B cell (primary cell): ENCODE results near the gene ALKBH5. TPM values are rescaled to one million over a fixed set of nuclear protein-coding genes. Genes with fewer than 3 reads are reported as not detected.

ENCODE experiments used
- ATAC-seq: fragments of 200-7000 bp; cut with Tn5 transposase; one replicate; pipeline ENCODE4 v1.10.0; 2021; ENCODE audit warnings: low read depth, mild to moderate bottlenecking, moderate number of reproducible peaks, moderate library complexity
- CTCF ChIA-PET: fragments of 350-600 bp; sonication (Branson Sonifier 250); formaldehyde crosslinking; loops from one replicate; lab custom pipeline; 2021; ENCODE audit warnings: antibody characterized with exemption, inconsistent platforms; lab: Charles Lee
- POLR2A ChIA-PET: fragments of 350-600 bp; sonication (Branson Sonifier 250); formaldehyde crosslinking; loops from one replicate; lab custom pipeline; 2021; ENCODE audit warnings: antibody characterized with exemption; lab: Charles Lee
- DNase-seq: peaks from one replicate; pipeline ENCODE4 v3.0.0; 2013
- H2AFZ ChIP-seq: 2 replicates; pipeline ENCODE4 v1.6.1; 2012; ENCODE audit warnings: mild to moderate bottlenecking, low read depth, low read length; ENCODE audit not compliant: insufficient read depth, poor library complexity, severe bottlenecking
- H3K27ac ChIP-seq, 2 donors: 1 replicate in 1 of 2; 2 replicates in 1 of 2; pipeline ENCODE4 v1.5.1; 2012 to 2013; ENCODE audit warnings: low read length in 2 of 2, mild to moderate bottlenecking in 2 of 2, moderate library complexity in 1 of 2
- H3K27me3 ChIP-seq, 4 experiments: fragments of 200-600 bp in 1 of 4; sonication (generic) in 1 of 4; replicated peaks in 1 of 4; 1 replicate in 2 of 4; 2 replicates in 2 of 4; pipeline versions ENCODE4 v1.6.1 to v1.7.0; 2013 to 2016; ENCODE audit warnings: low read length in 3 of 4, mild to moderate bottlenecking in 2 of 4, mixed read lengths in 1 of 4, moderate library complexity in 1 of 4; ENCODE audit not compliant: insufficient read depth in 4 of 4, control insufficient read depth in 3 of 4; ENCODE audit errors: control extremely low read depth in 1 of 4
- H3K36me3 ChIP-seq, 2 experiments: replicated peaks in 1 of 2; 1 replicate in 1 of 2; 2 replicates in 1 of 2; pipeline versions ENCODE4 v1.6.1 to v1.7.1; 2013; ENCODE audit warnings: low read length in 1 of 2; ENCODE audit not compliant: insufficient read depth in 2 of 2, control insufficient read depth in 1 of 2; ENCODE audit errors: control extremely low read depth in 1 of 2, extremely low read depth in 1 of 2
- H3K4me1 ChIP-seq, 2 donors: fragments of 200-600 bp in 1 of 2; sonication (generic) in 1 of 2; 1 replicate in 1 of 2; 2 replicates in 1 of 2; pipeline versions ENCODE4 v1.5.1 to v1.6.1; 2013 to 2017; ENCODE audit warnings: low read length in 2 of 2; ENCODE audit not compliant: control insufficient read depth in 2 of 2, insufficient read depth in 2 of 2
- H3K4me2 ChIP-seq: replicated peaks from 2 replicates; pipeline ENCODE3; 2012; ENCODE audit warnings: mild to moderate bottlenecking, low read depth, low read length; ENCODE audit not compliant: poor library complexity, severe bottlenecking
- H3K4me3 ChIP-seq, 5 experiments: fragments of 200-600 bp in 1 of 5; sonication (generic) in 1 of 5; 1 replicate in 3 of 5; 2 replicates in 2 of 5; pipeline versions ENCODE4 v1.5.1 to v1.7.0; 2011 to 2016; ENCODE audit warnings: low read length in 4 of 5, mild to moderate bottlenecking in 4 of 5, low read depth in 2 of 5, control low read depth in 1 of 5, moderate library complexity in 1 of 5; ENCODE audit not compliant: insufficient read depth in 1 of 5; ENCODE audit errors: control extremely low read depth in 1 of 5, extremely low read depth in 1 of 5
- H3K79me2 ChIP-seq: fragments of 200-600 bp; sonication (generic); one replicate; pipeline ENCODE4 v1.6.0; 2016; ENCODE audit warnings: low read length; ENCODE audit not compliant: control insufficient read depth, insufficient read depth
- H3K9ac ChIP-seq: fragments of 200-600 bp; sonication (generic); 2 replicates; pipeline ENCODE4 v1.6.1; 2017; ENCODE audit warnings: mild to moderate bottlenecking, low read length, moderate library complexity
- H3K9me3 ChIP-seq, 3 donors: one replicate each; pipeline versions ENCODE4 v1.6.1 to v1.7.1; 2013; ENCODE audit warnings: low read length in 2 of 3; ENCODE audit not compliant: control insufficient read depth in 2 of 3, insufficient read depth in 1 of 3; ENCODE audit errors: control extremely low read depth in 1 of 3
- H4K20me1 ChIP-seq: 2 replicates; pipeline ENCODE4 v1.6.0; 2012; ENCODE audit warnings: mild to moderate bottlenecking, low read length; ENCODE audit not compliant: insufficient read depth, control insufficient read depth, poor library complexity, severe bottlenecking
- H3K27ac Mint-ChIP-seq: one replicate; pipeline ENCODE4 v1.8.0; 2021; ENCODE audit warnings: mixed read lengths
- H3K27me3 Mint-ChIP-seq: one replicate; pipeline ENCODE4 v1.8.0; 2021; ENCODE audit warnings: mixed read lengths
- H3K4me1 Mint-ChIP-seq: one replicate; pipeline ENCODE4 v1.8.0; 2021; ENCODE audit warnings: mixed read lengths
- H3K4me3 Mint-ChIP-seq: one replicate; pipeline ENCODE4 v1.8.0; 2021; ENCODE audit warnings: mixed read lengths
- H3K9me3 Mint-ChIP-seq: one replicate; pipeline ENCODE4 v1.8.0; 2022; ENCODE audit warnings: mixed read lengths; ENCODE audit not compliant: insufficient read depth
- EZH2 ChIP-seq: IDR thresholded peaks from 2 replicates; pipeline ENCODE4 v1.6.1; 2012; ENCODE audit warnings: borderline replicate concordance, low read depth, mild to moderate bottlenecking, moderate library complexity, low read length; ENCODE audit not compliant: insufficient read depth, poor library complexity, severe bottlenecking
- WGBS: methylation state at CpG from one replicate; pipeline ENCODE4 v1.1.5; 2013; ENCODE audit warnings: missing lambda C conversion rate; ENCODE audit not compliant: insufficient coverage; 5-methylcytosine and 5-hydroxymethylcytosine counted together
- intact Hi-C: fragments of 100-400 bp; cut with micrococcal nuclease; formaldehyde crosslinking; loops from one replicate; pipeline ENCODE4 v1.10.0; 2022
- polyA plus RNA-seq: library from polyadenylated mRNA; depleted of rRNA; stranded (reverse); fragments of >200 nt; gene quantifications from 2 replicates; pipeline ENCODE4 v1.2.3, GENCODE V29; 2012
- total RNA-seq, 2 donors: library from RNA; stranded (reverse); fragments of 120-200 nt in 1 of 2; gene quantifications; 1 replicate in 1 of 2; 2 replicates in 1 of 2; pipeline versions ENCODE4 v1.2.3 to v1.2.4, GENCODE V29; 2013 to 2022
- TF ChIP-seq, protein P1 (sequence below): fragments of 200-600 bp; IDR thresholded peaks from one replicate; pipeline ENCODE4 v1.8.0; 2022; ENCODE audit warnings: antibody characterized with exemption, mild to moderate bottlenecking

ALKBH5 gene
- total and polyA plus RNA-seq, 2 donors (not counting 1 experiment from before 2014, with no cell fraction given) = 63.3 to 104 TPM

DNA sequence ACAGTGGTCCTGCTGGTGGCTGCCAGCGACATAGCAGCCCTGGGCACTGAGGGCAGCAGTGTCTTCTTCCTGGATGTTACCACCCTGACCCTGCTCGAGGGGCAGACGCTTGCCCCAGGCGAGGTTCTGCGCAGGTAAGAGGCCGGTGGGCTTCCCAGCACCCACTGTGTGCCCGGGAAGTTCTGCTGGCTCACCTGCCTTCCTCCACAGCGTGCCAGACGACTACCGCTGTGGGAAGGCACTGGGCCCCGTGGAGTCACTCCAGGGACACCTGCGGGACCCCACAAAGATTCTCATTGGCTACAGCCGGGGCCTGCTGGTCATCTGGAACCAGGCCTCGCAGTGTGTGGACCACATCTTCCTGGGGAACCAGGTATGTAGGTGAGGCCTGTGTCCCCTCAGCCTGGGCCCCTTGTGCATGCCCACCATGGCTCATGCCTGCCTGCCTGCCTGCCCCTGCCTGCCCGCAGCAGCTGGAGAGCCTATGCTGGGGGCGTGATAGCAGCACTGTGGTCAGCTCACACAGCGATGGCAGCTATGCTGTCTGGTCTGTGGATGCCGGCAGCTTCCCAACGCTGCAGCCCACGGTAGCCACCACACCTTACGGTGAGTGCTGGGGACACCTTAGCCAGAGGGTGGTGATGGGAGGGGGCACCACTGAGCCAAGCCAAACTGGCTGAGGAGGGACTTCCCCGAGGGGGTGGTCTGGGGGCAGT is 50.3 kb downstream of the ALKBH5 start:
- Histone ChIP-seq H3K9ac (no peak overlapping the region), H2AFZ (no peak overlapping the region), H3K9me3 (no peaks in the 10 kb centered on the region), H3K36me3 (peaks cover 0 to 18% of the 10 kb centered on the region in 2 experiments), H3K79me2 (no peaks in the 10 kb centered on the region), H3K4me2 (no peak overlapping the region), H3K4me1 (no peaks in the 10 kb centered on the region), H3K4me3 (no peak overlapping the region), H3K27me3 (no peaks in the 10 kb centered on the region), H3K27ac (no peak overlapping the region), H4K20me1 (no peaks in the 10 kb centered on the region)
- ChIA-PET POLR2A (no interaction called here), CTCF (no interaction called here)
- H3K9me3 Mint-ChIP-seq = no peaks in the 10 kb centered on the region
- no peaks in the 10 kb centered on the region for H3K27me3 Mint-ChIP-seq
- TF ChIP-seq, protein P1, sequence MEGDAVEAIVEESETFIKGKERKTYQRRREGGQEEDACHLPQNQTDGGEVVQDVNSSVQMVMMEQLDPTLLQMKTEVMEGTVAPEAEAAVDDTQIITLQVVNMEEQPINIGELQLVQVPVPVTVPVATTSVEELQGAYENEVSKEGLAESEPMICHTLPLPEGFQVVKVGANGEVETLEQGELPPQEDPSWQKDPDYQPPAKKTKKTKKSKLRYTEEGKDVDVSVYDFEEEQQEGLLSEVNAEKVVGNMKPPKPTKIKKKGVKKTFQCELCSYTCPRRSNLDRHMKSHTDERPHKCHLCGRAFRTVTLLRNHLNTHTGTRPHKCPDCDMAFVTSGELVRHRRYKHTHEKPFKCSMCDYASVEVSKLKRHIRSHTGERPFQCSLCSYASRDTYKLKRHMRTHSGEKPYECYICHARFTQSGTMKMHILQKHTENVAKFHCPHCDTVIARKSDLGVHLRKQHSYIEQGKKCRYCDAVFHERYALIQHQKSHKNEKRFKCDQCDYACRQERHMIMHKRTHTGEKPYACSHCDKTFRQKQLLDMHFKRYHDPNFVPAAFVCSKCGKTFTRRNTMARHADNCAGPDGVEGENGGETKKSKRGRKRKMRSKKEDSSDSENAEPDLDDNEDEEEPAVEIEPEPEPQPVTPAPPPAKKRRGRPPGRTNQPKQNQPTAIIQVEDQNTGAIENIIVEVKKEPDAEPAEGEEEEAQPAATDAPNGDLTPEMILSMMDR = no peak
- no peak for TF ChIP-seq EZH2
- WGBS = 96% methylated on average over 22 of the region's 22 CpGs
- no peak overlapping the region for H3K4me3 Mint-ChIP-seq
- intact Hi-C loops = no loop called here
- no peak overlapping the region for H3K27ac Mint-ChIP-seq
- H3K4me1 Mint-ChIP-seq = no peaks in the 10 kb centered on the region
- DNase-seq (no peak), ATAC-seq (no peak)

DNA sequence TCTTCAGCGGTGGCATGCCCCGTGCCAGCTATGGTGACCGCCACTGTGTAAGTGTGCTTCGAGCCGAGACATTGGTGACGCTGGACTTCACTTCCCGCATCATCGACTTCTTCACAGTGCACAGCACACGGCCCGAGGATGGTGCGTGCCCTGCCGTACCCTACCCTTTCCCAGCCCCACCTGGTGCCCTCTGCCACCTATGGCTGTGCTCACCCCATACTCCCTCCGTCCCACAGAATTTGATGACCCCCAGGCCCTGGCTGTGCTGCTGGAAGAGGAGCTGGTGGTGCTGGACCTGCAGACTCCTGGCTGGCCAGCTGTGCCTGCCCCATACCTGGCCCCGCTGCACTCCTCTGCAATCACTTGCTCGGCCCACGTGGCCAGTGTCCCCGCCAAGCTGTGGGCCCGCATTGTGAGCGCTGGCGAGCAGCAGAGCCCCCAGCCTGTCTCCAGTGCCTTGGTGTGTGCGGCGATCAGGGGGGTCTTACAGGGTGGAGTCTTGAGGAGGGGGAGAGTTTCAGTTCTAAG is 51.3 kb downstream of the ALKBH5 start:
- Histone ChIP-seq H2AFZ (no peak overlapping the region), H3K4me2 (no peak overlapping the region), H3K4me3 (no peak overlapping the region), H3K4me1 (no peaks in the 10 kb centered on the region), H3K79me2 (no peaks in the 10 kb centered on the region), H4K20me1 (no peaks in the 10 kb centered on the region), H3K9ac (no peak overlapping the region), H3K27me3 (no peaks in the 10 kb centered on the region), H3K9me3 (no peaks in the 10 kb centered on the region), H3K36me3 (peaks cover 0 to 18% of the 10 kb centered on the region in 2 experiments), H3K27ac (no peak overlapping the region)
- 97% methylated on average over 21 of the region's 22 CpGs for WGBS
- ChIA-PET POLR2A (no interaction called here), CTCF (no interaction called here)
- H3K27me3 Mint-ChIP-seq = no peaks in the 10 kb centered on the region
- DNase-seq (no peak), ATAC-seq (no peak)
- intact Hi-C loops = no loop called here
- no peaks in the 10 kb centered on the region for H3K9me3 Mint-ChIP-seq
- TF ChIP-seq, protein P1 = no peak
- TF ChIP-seq EZH2 = no peak
- no peak overlapping the region for H3K4me3 Mint-ChIP-seq
- H3K4me1 Mint-ChIP-seq = no peaks in the 10 kb centered on the region
- H3K27ac Mint-ChIP-seq = no peak overlapping the region
